GM21526 (cell line): ENCODE data around the gene GCKR.
A peak's percentile ranks its signal among the peaks of the same experiment; 100 is the strongest.

Experiments used
- ATAC-seq: cut with Tn5 transposase; IDR thresholded peaks from one replicate; pipeline ENCODE4 v1.9.1; 2021; ENCODE audit warnings: moderate library complexity; ENCODE audit not compliant: unreplicated experiment, low FRiP score

Gene GCKR, protein sequence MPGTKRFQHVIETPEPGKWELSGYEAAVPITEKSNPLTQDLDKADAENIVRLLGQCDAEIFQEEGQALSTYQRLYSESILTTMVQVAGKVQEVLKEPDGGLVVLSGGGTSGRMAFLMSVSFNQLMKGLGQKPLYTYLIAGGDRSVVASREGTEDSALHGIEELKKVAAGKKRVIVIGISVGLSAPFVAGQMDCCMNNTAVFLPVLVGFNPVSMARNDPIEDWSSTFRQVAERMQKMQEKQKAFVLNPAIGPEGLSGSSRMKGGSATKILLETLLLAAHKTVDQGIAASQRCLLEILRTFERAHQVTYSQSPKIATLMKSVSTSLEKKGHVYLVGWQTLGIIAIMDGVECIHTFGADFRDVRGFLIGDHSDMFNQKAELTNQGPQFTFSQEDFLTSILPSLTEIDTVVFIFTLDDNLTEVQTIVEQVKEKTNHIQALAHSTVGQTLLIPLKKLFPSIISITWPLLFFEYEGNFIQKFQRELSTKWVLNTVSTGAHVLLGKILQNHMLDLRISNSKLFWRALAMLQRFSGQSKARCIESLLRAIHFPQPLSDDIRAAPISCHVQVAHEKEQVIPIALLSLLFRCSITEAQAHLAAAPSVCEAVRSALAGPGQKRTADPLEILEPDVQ

DNA sequence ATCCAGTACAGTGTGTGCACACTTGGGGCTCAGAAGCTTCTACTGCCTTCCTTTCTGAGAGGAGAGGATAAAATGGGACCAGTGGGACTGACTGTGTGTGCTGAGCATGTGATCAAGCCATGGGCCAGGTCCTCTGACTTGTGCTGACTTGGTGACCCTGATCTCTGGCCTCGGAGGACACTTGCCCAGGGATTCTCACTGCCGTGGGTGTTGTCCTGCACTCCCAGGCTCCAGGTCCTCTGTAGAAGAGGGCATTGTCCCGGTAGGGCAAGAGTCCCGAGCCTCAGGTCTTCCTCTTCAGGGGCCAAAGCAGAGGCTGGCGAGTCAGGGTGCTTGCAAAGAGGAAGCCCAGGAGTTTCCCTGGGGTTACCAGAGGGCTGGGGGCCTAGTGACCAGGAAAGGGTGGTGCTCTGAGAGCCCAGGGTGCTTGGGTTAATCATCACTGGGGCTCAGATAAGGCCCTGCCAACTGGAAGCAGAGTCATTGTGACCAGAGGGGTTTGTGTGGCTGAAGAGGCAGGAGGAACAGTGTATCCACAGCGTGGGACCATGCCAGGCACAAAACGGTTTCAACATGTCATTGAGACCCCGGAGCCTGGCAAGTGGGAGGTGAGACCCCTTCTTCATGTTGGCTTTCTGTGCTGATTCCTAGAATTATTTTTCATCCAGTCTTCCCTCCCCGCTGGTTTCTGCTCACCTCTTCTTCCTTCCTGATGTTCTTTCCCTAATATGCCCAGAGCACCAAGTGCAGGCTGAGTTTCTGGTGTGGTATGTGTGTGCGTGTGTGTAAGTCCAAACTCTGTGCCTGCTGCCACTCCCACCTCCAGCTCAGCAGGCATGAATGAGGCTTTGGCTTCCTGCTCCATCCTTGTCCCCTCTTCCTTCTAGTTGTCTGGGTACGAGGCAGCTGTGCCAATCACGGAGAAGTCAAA, at the start of gene GCKR:
GCKR (plus strand) TSS at position 483 of the 931 bp plus-strand sequence; CDS start at position 549, 66 bp downstream.
- no peak for ATAC-seq

DNA sequence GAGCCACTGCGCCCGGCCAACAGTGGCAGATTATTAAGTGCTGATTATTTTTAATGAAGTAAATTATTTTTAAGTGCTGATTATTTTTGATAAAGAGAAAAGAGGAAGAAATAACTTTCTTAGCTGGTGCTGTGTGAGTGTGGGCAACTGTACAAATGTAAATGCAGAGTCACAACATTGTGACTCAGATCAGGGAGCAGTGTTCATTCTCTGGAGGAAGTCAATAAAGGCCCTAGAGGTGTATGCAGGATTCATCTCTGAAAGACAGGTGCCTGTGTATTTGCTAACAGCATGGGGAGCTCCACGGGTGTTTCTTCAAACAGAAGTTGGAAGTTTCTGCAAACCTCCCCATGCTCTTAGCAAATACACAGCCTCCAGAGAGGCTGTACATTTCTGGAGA, 48.3 kb upstream of the GCKR start:
- ATAC-seq: no peak

DNA sequence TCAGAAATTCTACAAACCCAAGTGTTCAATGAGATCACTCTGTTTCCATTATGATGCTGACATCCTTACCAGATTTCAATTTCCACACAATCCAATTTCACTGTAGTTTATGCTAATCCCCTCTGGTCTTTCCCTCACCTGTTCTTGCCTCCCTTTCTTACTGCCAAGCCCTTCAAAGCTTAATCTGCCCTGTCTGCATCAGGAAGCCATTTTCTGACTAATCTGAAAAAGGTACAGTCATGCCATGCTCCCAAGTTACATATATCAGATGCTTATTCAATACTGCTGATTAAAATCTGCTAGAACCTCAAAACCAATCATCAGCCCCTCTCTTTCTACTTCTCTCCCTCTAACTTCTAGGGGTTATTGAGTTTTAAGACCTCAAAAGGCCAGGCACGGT, 45.5 kb upstream of the GCKR start:
- ATAC-seq: no peak

DNA sequence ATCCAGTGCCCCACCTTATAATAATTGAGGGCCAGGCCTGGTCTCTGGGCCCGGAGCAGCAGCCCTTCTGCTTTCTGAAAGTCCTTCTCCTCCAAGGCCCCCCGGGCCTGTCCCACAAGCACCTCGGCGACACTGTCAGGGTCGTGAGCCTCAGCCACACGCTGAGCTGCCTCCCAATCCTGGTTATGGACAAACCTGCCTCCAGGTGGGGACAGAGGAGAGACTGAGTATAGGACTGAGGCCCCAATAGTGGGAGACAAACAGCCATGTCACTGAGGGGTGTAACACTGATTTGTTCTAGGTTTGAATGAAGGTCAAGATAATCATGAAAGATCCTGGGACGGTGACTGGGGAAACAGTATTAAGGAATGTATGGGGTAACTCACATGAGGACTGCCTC, 42.7 kb upstream of the GCKR start:
- no peak for ATAC-seq

DNA sequence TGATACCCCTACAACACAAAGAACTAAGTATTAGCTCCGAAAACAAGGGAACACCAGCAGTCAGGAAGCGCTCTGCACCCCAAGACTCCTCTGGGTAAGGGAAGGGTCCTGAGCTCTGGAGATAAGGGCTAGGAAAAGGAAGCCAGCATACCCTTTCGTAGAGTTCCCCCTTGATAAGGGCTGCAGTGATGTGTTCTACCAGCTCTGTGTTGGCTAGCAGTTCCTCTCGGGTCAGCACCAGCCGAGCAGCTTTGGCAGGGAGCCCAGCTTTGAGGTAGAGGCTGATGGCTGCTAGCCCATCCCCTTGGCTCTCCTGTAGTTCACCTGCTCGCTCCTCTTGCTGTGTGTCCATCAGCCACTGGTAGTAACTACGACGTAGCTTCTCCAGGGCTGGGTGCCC, 35.5 kb upstream of the GCKR start:
- no peak for ATAC-seq

DNA sequence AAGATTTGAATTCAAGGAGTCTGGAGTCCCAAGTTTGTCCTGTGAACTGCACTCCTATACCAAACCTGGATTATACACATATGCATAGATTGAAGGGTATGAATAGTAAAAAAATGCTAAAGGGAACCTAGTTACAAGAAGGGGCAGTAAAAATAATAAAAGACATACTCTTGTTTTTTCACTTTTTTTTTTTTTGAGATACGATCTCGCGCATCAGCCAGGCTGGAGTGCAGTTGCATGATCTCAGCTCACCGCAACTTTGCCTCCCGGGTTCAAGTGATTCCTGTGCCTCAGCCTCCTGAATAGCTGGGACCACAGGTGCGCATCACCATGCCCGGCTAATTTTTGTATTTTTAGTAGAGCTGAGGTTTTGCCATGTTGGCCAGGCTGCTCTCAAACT, 32.2 kb upstream of the GCKR start:
- no peak for ATAC-seq

DNA sequence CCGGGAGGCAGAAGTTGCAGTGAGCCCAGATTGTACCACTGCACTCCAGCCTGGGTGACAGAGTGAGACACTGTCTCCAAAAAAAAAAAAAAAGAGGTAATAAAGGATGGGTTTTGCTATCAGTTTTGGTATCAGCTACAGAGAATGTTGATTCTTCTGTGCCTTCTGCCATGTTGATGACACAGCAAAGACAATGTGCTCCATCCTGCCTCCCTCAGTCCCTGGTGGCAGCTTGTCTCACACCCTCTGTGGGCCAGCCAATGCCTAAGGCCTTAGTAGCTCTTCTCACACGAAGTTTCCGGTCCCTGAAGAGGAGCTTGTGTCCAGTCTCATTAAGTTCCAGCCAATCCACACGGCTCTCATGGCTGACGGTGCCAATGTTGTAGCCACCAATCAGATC, 24.7 kb upstream of the GCKR start:
- ATAC-seq: no peak

DNA sequence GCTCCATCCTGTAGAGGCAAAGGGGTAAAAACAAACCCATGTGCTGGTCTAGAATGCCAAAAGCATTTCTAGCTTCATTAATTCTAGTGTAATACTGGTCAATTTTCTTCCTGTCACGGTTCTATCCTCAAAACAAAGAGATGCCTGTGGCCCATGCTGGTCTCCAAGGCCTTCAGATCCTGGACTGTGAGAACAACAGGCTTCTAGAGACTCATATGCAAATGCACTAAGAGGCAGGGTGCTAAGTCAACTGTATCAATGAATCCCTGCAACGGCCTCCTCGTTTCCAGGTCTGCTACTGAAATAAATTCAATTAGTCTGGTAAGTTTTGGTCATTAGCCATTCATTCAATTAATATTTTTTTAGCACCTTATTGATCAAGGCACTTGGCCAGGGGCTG, 11.1 kb upstream of the GCKR start:
- no peak for ATAC-seq

DNA sequence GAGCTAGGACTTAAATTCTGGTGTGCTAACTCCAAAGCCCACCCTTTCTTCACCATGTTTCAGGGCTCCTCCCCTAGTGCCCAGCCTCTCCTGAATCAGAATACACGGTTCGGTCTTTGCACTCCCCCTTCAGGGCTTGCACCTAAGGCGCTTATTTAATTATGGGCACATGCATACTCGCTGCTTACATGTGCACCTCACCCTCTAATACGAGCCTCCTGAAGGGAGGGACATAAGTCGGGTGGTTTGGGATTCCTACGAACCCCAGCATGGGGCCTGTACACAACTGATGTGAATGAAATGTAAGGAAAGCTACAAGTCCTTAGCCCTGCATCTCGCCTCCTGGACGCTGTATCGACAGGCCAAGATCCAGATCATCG, 7.5 kb upstream of the GCKR start:
- ATAC-seq: no peak

DNA sequence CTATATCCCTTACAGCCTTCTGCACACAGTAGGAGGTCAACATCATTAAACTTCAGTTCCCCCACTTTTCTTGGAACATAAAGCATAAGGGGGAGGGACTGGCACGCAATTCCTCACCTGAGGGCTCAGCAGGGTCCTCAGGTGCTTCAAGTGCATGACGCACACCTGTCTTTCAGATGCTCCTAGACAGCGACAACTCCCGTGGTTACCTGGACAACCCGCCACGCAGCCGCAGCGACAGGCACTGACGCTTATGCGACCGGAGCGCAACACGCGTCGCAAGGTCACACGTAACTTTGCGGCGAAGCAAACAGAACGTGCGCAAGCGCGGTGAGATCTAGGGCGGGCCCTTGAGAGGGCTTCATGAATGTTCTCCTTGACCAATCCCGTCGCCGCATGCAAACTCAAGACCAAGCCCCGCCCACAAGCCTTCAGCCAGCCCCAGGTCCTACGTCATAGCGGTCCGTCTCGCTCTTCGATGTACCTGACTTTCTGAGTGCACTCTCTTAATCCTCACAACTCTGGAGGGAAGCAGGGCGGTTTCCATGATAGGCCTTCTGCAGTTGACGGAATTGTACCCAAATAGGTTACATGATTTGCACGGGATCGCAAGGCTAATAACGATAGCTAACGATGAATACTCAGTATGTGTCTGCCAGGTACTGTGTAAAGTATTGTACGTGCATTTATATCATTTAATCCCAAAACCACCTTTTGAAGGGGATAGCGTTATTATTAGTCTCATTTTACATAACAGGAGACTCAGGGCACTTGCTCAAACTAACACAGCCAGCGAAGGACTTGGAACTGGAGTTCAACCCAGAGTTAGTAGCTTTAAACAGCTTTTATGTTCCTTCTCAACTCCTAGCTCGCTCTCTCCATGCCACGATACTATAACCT, 6.9 kb upstream of the GCKR start, which contains the start of gene IFT172:
IFT172 (minus strand) TSS at position 246 of the 900 bp plus-strand sequence; CDS start at position 156, 90 bp downstream.
- ATAC-seq: peak; percentile 86

DNA sequence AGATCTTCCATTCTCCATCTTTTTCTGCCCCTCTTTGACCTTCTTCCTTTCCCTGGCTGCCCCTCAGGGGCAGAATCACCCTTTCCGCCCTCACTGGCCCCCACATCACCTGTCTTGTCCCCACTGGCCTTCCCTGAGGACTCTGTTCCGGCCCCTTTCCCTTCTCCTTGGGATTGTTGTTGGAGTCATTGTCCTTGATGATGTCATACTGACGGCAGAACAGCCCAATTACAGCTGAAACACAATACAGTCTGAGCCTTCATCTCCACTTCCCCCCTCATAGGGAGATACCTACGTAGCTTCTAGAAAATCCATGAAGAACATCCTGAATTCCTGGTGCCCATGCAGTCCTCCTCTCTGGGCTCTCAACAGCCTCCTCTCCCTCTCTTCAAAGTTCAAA, 4.1 kb upstream of the GCKR start:
- no peak for ATAC-seq

DNA sequence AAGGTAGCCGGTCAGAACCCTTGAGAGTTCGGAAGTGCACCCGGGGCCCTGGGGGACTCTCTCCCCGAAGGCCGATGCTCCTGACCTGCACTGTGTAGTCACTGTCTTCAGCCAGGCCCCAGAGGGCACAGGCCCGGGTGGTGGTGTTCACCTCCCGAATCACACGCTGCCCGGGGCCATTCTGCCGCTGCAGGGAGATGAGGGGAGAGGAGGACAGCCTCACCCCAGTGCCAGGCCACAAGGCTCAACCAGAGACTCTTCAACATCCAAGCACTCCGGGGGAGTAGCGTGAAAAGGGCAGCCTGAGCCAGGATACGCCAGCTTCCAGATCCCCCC, 2.7 kb upstream of the GCKR start:
- ATAC-seq: no peak

DNA sequence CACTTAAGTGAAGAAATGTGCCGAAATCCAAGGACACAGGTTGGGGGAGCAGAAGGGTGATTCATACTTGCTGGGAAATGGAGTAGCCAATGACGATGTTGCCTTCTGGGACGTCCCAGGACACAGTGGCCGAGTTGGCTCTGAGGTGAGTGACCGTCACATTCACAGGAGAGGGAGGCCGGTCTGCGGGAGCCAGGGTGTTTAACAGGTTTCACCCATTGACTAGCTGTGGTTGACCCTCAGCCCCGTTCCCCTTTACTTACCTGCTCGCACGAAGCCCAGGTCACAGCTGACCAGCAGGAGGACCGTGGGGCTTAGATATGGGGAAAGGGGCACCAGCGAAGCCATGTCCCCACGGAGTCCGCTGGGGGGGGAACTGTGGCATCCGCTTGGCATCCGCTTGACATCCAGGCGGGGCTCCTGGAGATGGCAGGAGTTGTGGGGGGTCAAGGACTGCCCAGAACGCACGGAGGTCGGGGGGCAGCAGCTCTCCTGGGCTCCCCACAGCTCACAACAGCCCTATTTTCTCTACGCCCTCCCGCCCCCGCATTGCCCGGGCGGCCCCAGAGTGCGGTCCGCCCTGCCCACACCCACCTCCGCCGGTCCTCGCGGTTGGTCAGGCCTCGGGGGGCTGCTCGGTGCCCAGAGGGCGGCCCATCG, 2.2 kb upstream of the GCKR start:
- ATAC-seq: no peak

DNA sequence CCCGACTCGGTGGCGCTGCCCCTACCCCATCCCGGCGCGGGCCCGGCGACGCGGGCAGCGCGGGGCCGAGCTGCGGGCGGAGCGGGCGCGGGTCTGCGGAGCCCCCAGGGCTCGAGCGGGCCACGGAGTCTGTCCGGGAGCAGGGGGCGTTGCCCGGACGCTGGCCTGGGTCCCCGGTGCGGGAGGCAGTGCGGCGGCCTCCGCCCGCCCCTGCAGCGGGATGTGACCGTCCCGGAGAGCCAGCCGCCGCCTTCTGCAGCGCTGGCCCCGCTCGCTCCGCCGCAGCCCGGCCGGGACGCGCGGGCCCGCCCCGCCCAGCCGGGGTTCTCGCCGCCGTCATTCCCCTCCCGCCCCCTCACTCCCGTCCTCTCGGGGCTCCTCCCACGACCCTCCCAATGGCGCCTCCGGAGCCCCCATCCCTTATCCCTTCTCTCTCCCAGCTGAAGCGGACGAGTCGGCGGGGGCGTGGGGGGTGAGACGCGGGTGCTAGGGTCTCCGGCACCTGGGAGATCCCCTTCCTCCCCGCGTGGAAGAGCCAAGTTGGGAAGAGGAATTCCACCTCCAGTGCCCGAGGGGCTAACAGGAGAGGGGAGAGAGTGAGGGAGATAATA, 1.6 kb upstream of the GCKR start, which contains the start of gene FNDC4:
FNDC4 (minus strand) TSS at position 257 of the 611 bp plus-strand sequence. CDS start 521 bp downstream, outside the sequence.
- ATAC-seq: no peak

DNA sequence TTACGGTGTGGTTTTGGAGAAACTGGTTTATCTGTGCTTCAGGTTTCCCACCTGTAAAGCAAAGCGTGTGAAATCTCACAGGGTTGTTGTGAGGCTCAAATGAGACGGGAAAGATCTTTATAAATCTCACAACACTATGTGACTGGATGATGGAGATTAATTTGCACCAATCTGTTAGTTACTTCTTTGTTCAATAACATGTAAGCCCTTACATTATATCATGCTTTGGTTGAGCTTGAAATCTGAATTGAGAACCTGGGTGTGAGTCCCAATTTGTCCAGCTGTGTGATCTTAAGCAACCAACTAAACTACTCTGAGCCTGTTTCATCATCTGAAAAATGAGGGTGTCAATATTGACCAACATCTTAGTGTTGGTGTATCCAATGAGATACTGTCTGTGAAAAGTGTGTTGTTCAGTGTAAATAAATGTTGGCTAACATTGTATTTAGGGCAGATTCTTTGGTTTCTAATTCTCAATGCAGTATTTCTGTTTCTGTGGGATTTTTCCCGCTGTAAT, 741 bp upstream of the GCKR start:
- ATAC-seq: no peak

DNA sequence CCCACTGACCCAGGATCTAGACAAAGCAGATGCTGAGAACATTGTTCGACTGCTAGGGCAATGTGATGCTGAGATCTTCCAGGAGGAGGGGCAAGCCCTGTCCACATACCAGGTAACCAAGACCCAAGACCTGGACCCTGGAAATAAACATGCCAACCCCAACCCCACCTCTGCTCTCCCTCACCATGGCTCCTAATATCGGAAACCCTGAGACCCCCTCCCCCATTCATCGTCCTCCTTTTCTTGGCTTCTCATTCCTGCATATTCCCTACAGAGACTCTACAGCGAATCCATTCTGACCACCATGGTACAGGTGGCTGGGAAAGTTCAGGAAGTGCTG, 619 bp downstream of the GCKR start:
- no peak for ATAC-seq

DNA sequence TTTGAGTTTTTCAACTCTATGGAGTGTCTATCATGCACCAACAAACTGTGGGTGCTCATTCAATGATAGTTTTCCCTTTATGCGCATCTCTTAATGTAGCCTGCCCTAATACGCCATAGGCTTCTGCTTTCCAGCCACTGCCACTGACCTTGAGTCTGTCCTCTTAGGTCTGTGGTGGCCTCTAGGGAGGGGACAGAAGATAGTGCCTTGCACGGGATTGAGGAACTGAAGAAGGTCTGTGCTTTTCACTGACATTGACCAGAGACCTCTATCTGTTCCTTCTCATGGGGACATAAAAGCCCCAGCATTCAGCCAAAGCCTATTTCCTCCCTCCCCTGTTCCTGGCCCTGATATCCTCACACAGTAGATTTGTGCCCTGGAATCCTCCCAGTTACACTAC, 2.3 kb downstream of the GCKR start:
- ATAC-seq: no peak

DNA sequence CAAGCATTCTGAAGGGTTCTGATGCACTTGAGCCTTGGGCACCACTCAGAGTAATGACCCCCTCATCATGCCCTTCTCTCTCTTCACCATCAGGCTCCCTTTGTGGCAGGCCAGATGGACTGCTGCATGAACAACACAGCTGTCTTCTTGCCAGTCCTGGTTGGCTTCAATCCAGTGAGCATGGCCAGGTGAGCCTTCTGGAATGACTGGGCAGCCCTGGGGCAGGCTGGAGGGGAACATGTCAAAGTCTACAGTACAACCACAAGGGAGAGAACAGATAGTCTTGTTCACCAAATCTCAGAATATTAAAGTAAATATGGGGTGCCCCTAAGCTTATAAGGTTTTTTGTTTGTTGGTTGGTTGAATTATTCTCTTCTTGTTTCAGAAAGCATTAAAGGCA, 4.4 kb downstream of the GCKR start:
- no peak for ATAC-seq

DNA sequence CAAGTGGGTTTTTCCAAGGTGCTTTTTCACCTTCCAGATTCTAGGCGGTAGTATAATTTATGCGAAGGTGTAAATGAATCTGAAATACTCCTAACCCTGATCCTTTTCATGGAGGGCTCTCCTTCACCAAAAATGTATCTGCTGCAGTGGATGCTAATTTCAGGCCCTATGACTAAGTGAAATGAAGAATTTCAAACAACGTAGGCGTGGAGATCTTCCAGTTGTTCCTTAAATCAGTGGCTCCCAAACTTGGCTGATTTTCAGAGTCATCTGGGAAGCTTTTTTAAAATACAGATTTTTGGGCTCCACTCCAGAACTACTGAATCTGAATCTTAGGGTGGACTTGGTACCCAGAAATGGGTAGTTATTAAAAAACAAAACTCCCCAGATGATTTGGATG, 5.5 kb downstream of the GCKR start:
- ATAC-seq: no peak
